ENCODE data around the gene VAV1. TPM values are rescaled to one million over a fixed set of nuclear protein-coding genes. Genes with fewer than 3 reads are reported as not detected.

The VAV1 gene
- total and polyA plus RNA-seq, 2 donors (not counting 3 experiments of a cell fraction or from before 2014, with no cell fraction given) = not detected

- ChIA-PET POLR2A (no interaction called here), CTCF (interaction anchor here (1.1 to 6.2 kb wide), 3 partner anchors 95 to 219 kb away, joined by 3 to 179 read pairs (median 50); no protein-coding TSS in a partner anchor)
- intact Hi-C loops (cut with micrococcal nuclease) (loop anchor here (5.0 to 10.0 kb wide), 5 partner anchors 61 to 363 kb away; partner anchors contain the start of genes ALKBH7, KHSRP, TNFSF14 and TNFSF9), dilution Hi-C loops (cut with MboI; ENCODE audit: extremely low pct_ligation_motif_present, low sequenced_read_pairs) (no loop called here)
- H3K9ac ChIP-seq (replicated peaks; ENCODE audit: extremely low read depth, insufficient read depth, low read length) = peak overlapping the region; percentile 89
- H3K9me3 ChIP-seq (replicated peaks; ENCODE audit: control insufficient read depth, insufficient read depth, low read length) = no peaks in the 10 kb centered on the region
- peaks cover 0 to 5% of the 10 kb centered on the region in 2 experiments for H3K36me3 ChIP-seq (ENCODE audit: control insufficient read depth in 2 of 2, extremely low read depth in 1 of 2, insufficient read depth in 2 of 2, low read length in 2 of 2)
- H3K4me3 ChIP-seq (replicated peaks in 1 of 3; ENCODE audit: insufficient read depth in 1 of 3, low read depth in 1 of 3, low read length in 3 of 3) = no peak overlapping the region
- BruUV-seq (replicated peaks) = TSS peak; percentile 24
- H3K27me3 ChIP-seq (ENCODE audit: control insufficient read depth in 2 of 2, insufficient read depth in 2 of 2, low read length in 2 of 2) = no peaks in the 10 kb centered on the region
- DNase-seq (ENCODE audit: low read depth, low spot score) (peak; percentile 38), FAIRE-seq (peak; percentile 63)
- peaks cover 40% of the 10 kb centered on the region for H3K4me1 ChIP-seq (ENCODE audit: control insufficient read depth, extremely low read depth, insufficient read depth, low read length)
- TF ChIP-seq JUN (IDR thresholded peaks at IDR 0.05; ENCODE audit: borderline replicate concordance, insufficient read depth, insufficient read length, low read depth) (no peak), GATA2 (IDR thresholded peaks at IDR 0.05; ENCODE audit: insufficient read depth, insufficient read length, low read depth, low read length) (peak; percentile 59)
- no peaks in the 10 kb centered on the region for H4K20me1 ChIP-seq (replicated peaks; ENCODE audit: control insufficient read depth, extremely low read depth, insufficient read depth, low read length)
- H3K9me1 ChIP-seq (replicated peaks; ENCODE audit: control insufficient read depth, extremely low read depth, insufficient read depth, low read length) = no peaks in the 10 kb centered on the region
- H3K4me2 ChIP-seq (ENCODE audit: insufficient read depth, low read length) = peak overlapping the region; percentile 94
- peak overlapping the region; percentile 88 for H3K27ac ChIP-seq (ENCODE audit: insufficient read depth, low read depth, low read length)
- peaks cover 11% of the 10 kb centered on the region for H3K79me2 ChIP-seq (ENCODE audit: control insufficient read depth, insufficient read depth, low read length)
- H2AFZ ChIP-seq (ENCODE audit: low read depth, low read length) = no peak overlapping the region
These were observed 37.2 kb upstream of the VAV1 start for GRCh38 chr19:6735181-6735911.

DNA sequence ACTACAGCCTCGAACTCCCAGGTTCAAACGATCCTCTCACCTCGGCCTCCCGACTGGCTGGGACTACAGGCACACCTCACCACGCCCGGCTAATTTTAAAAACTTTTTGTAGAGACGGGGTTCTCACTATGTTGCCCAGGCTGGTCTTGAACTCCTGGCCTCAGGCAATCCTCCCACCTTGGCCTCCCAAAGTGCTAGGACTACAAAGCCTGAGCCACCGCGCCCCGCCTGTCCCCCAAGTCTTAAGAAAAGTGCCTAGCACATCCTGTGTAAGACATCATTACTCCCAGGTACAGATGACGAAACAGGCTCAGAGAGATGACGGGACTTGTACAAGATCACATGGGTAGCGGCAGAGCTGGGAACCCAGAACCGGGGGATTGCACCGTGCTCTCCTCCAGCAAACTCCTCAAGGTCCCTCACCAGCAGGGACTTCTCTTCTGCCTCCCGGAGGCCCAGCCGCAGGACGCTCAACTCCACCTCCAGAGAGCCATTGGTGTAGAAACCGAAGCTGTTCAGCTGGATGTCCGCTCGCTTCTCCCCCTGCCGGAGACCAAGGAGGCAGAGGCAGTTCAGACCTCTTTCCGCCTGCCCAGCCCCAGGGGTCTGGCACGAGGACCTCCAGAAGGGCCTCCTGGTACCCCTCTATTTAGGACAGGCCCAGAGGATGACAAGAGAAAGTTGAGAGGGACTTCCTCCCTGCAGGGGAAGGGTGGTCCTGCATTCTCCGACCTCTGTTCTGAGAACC lies 36.2 kb upstream of the VAV1 start:
- Histone ChIP-seq H2AFZ (ENCODE audit: low read depth, low read length) (peak overlapping the region; percentile 18), H3K27ac (ENCODE audit: insufficient read depth, low read depth, low read length) (peak overlapping the region; percentile 88), H3K4me1 (ENCODE audit: control insufficient read depth, extremely low read depth, insufficient read depth, low read length) (peaks cover 44% of the 10 kb centered on the region), H3K9me3 (replicated peaks; ENCODE audit: control insufficient read depth, insufficient read depth, low read length) (no peaks in the 10 kb centered on the region), H3K79me2 (ENCODE audit: control insufficient read depth, insufficient read depth, low read length) (peaks cover 21% of the 10 kb centered on the region), H3K27me3 (ENCODE audit: control insufficient read depth in 2 of 2, insufficient read depth in 2 of 2, low read length in 2 of 2) (no peaks in the 10 kb centered on the region), H3K9ac (replicated peaks; ENCODE audit: extremely low read depth, insufficient read depth, low read length) (peak overlapping the region; percentile 89), H3K4me2 (ENCODE audit: insufficient read depth, low read length) (peak overlapping the region; percentile 94), H3K9me1 (replicated peaks; ENCODE audit: control insufficient read depth, extremely low read depth, insufficient read depth, low read length) (no peaks in the 10 kb centered on the region), H4K20me1 (replicated peaks; ENCODE audit: control insufficient read depth, extremely low read depth, insufficient read depth, low read length) (no peaks in the 10 kb centered on the region), H3K36me3 (ENCODE audit: control insufficient read depth in 2 of 2, extremely low read depth in 1 of 2, insufficient read depth in 2 of 2, low read length in 2 of 2) (peaks cover 0 to 5% of the 10 kb centered on the region in 2 experiments), H3K4me3 (replicated peaks in 1 of 3; ENCODE audit: insufficient read depth in 1 of 3, low read depth in 1 of 3, low read length in 3 of 3) (peak overlapping the region; percentile 49 to 99 (median 95))
- ChIA-PET POLR2A (interaction anchor here (0.6 kb wide), 1 partner anchor 127 kb away, joined by 3 read pairs; no protein-coding TSS in a partner anchor), CTCF (interaction anchor here (1.0 to 6.2 kb wide), 7 partner anchors 8 to 220 kb away, joined by 3 to 179 read pairs (median 3); no protein-coding TSS in a partner anchor)
- DNase-seq (ENCODE audit: low read depth, low spot score) (peak; percentile 84), FAIRE-seq (peak; percentile 89)
- BruUV-seq (replicated peaks) = no TSS peak
- intact Hi-C loops (cut with micrococcal nuclease) (loop anchor here (1.0 to 10.0 kb wide), 6 partner anchors 62 to 364 kb away; partner anchors contain the start of genes ALKBH7, KHSRP, TNFSF14 and TNFSF9), dilution Hi-C loops (cut with MboI; ENCODE audit: extremely low pct_ligation_motif_present, low sequenced_read_pairs) (no loop called here)
- TF ChIP-seq POLR2AphosphoS5 (IDR thresholded peaks at IDR 0.05; ENCODE audit: insufficient read depth, low read depth, low read length) (peak; percentile 41), JUN (IDR thresholded peaks at IDR 0.05; ENCODE audit: borderline replicate concordance, insufficient read depth, insufficient read length, low read depth) (no peak), MYC (IDR thresholded peaks at IDR 0.05; ENCODE audit: low read depth, low read length) (no peak), GATA2 (IDR thresholded peaks at IDR 0.05; ENCODE audit: insufficient read depth, insufficient read length, low read depth, low read length) (no peak), POLR2A (IDR thresholded peaks at IDR 0.05; ENCODE audit: low read depth, low read length) (no peak), FOS (IDR thresholded peaks at IDR 0.05; ENCODE audit: borderline replicate concordance, insufficient read depth, low read length) (no peak), MAX (IDR thresholded peaks at IDR 0.05; ENCODE audit: insufficient read depth, insufficient read length) (no peak)
- TF ChIP-seq, protein P1, sequence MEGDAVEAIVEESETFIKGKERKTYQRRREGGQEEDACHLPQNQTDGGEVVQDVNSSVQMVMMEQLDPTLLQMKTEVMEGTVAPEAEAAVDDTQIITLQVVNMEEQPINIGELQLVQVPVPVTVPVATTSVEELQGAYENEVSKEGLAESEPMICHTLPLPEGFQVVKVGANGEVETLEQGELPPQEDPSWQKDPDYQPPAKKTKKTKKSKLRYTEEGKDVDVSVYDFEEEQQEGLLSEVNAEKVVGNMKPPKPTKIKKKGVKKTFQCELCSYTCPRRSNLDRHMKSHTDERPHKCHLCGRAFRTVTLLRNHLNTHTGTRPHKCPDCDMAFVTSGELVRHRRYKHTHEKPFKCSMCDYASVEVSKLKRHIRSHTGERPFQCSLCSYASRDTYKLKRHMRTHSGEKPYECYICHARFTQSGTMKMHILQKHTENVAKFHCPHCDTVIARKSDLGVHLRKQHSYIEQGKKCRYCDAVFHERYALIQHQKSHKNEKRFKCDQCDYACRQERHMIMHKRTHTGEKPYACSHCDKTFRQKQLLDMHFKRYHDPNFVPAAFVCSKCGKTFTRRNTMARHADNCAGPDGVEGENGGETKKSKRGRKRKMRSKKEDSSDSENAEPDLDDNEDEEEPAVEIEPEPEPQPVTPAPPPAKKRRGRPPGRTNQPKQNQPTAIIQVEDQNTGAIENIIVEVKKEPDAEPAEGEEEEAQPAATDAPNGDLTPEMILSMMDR (IDR thresholded peaks at IDR 0.05; ENCODE audit: extremely low read depth in 1 of 2, insufficient read depth in 1 of 2, low read depth in 1 of 2, low read length in 2 of 2) = peak; percentile 60 to 71
